ENCODE results near the gene GDI1. TPM values are rescaled to one million over a fixed set of nuclear protein-coding genes. Genes with fewer than 3 reads are reported as not detected.

The GDI1 gene
- total and polyA plus RNA-seq, 4 donors: 77.0 to 209 (median 127) TPM

- Histone ChIP-seq H3K27ac (ENCODE audit: low read depth in 1 of 2, low read length in 2 of 2) (no peak overlapping the region), H3K4me1 (ENCODE audit: control insufficient read depth in 1 of 2, insufficient read depth in 2 of 2, low read length in 2 of 2) (no peaks in the 10 kb centered on the region), H3K9me3 (ENCODE audit: control insufficient read depth, low read length) (no peaks in the 10 kb centered on the region), H3K36me3 (ENCODE audit: control insufficient read depth in 1 of 2, insufficient read depth in 2 of 2, low read length in 1 of 2) (peaks cover 0 to 1% of the 10 kb centered on the region in 2 donors), H3K4me3 (ENCODE audit: low read length in 2 of 2) (no peak overlapping the region), H3K27me3 (ENCODE audit: control insufficient read depth in 1 of 2, insufficient read depth in 2 of 2, low read length in 1 of 2) (no peaks in the 10 kb centered on the region)
- no peak for ATAC-seq (ENCODE audit: low FRiP score)
- intact Hi-C loops (cut with DNase I): loop anchor here in 1 of 2 donors (10.0 kb wide), 1 partner anchor 131 kb away; no protein-coding TSS in a partner anchor
- no peak for DNase-seq
- 77 to 89% methylated on average over 4 of the region's 4 CpGs for WGBS, 2 donors
Measured at GRCh38 chrX:154403858-154404257, 33.1 kb upstream of the GDI1 start.

GRCh38 chrX:154404625-154405192, 32.2 kb upstream of the GDI1 start:
- no peaks in the 10 kb centered on the region for H3K4me1 ChIP-seq (ENCODE audit: control insufficient read depth in 1 of 2, insufficient read depth in 2 of 2, low read length in 2 of 2)
- ATAC-seq (ENCODE audit: low FRiP score) (no peak), DNase-seq (no peak)
- H3K36me3 ChIP-seq (ENCODE audit: control insufficient read depth in 1 of 2, insufficient read depth in 2 of 2, low read length in 1 of 2): peaks cover 0 to 1% of the 10 kb centered on the region in 2 donors
- 88 to 89% methylated on average over 16 of the region's 16 CpGs for WGBS, 2 donors
- H3K9me3 ChIP-seq (ENCODE audit: control insufficient read depth, low read length): no peaks in the 10 kb centered on the region
- intact Hi-C loops (cut with DNase I): loop anchor here in 1 of 2 donors (10.0 kb wide), 1 partner anchor 130 kb away; no protein-coding TSS in a partner anchor
- no peak overlapping the region for H3K27ac ChIP-seq (ENCODE audit: low read depth in 1 of 2, low read length in 2 of 2)
- no peak overlapping the region for H3K4me3 ChIP-seq (ENCODE audit: low read length in 2 of 2)
- H3K27me3 ChIP-seq (ENCODE audit: control insufficient read depth in 1 of 2, insufficient read depth in 2 of 2, low read length in 1 of 2): no peaks in the 10 kb centered on the region

- Histone ChIP-seq H3K9me3 (ENCODE audit: control insufficient read depth, low read length) (no peaks in the 10 kb centered on the region), H3K4me3 (ENCODE audit: low read length in 2 of 2) (peak overlapping the region in 1 of 2 donors; percentile 1), H3K27me3 (ENCODE audit: control insufficient read depth in 1 of 2, insufficient read depth in 2 of 2, low read length in 1 of 2) (no peaks in the 10 kb centered on the region), H3K27ac (ENCODE audit: low read depth in 1 of 2, low read length in 2 of 2) (peak overlapping the region in 1 of 2 donors; percentile 42), H3K36me3 (ENCODE audit: control insufficient read depth in 1 of 2, insufficient read depth in 2 of 2, low read length in 1 of 2) (no peaks in the 10 kb centered on the region), H3K4me1 (ENCODE audit: control insufficient read depth in 1 of 2, insufficient read depth in 2 of 2, low read length in 2 of 2) (no peaks in the 10 kb centered on the region)
- WGBS, 2 donors: 7 to 39% methylated on average over 10 of the region's 10 CpGs
- DNase-seq (no peak), ATAC-seq (ENCODE audit: low FRiP score) (no peak)
- intact Hi-C loops (cut with DNase I): loop anchor here in 1 of 2 donors (10.0 kb wide), 1 partner anchor 126 kb away; no protein-coding TSS in a partner anchor
Measured at GRCh38 chrX:154408659-154409221, 28.2 kb upstream of the GDI1 start.

GRCh38 chrX:154409222-154409871, 27.6 kb upstream of the GDI1 start, which contains the start of gene DNASE1L1:
TSS of gene DNASE1L1 (minus strand) at chrX:154409254. CDS start at chrX:154405568, 3,686 bp downstream.
- peak; percentile 88 for ATAC-seq (ENCODE audit: low FRiP score)
- Histone ChIP-seq H3K27me3 (ENCODE audit: control insufficient read depth in 1 of 2, insufficient read depth in 2 of 2, low read length in 1 of 2) (no peaks in the 10 kb centered on the region), H3K27ac (ENCODE audit: low read depth in 1 of 2, low read length in 2 of 2) (peak within 1 kb of the TSS in 1 of 2 donors; percentile 94), H3K4me3 (ENCODE audit: low read length in 2 of 2) (peak within 1 kb of the TSS in 1 of 2 donors; percentile 1), H3K4me1 (ENCODE audit: control insufficient read depth in 1 of 2, insufficient read depth in 2 of 2, low read length in 2 of 2) (no peaks in the 10 kb centered on the region), H3K36me3 (ENCODE audit: control insufficient read depth in 1 of 2, insufficient read depth in 2 of 2, low read length in 1 of 2) (no peaks in the 10 kb centered on the region), H3K9me3 (ENCODE audit: control insufficient read depth, low read length) (no peaks in the 10 kb centered on the region)
- intact Hi-C loops (cut with DNase I): loop anchor here in 1 of 2 donors (10.0 kb wide), 1 partner anchor 125 kb away; no protein-coding TSS in a partner anchor
- peak; percentile 95 to 97 for DNase-seq
- 4 to 38% methylated on average over 25 to 26 of the region's 26 CpGs for WGBS, 2 donors

GRCh38 chrX:154411981-154412340, 25.0 kb upstream of the GDI1 start:
- H3K4me3 ChIP-seq (ENCODE audit: low read length in 2 of 2): peak overlapping the region; percentile 51 to 79
- DNase-seq (peak; percentile 79 to 83), ATAC-seq (ENCODE audit: low FRiP score) (peak; percentile 66)
- H3K9me3 ChIP-seq (ENCODE audit: control insufficient read depth, low read length): no peaks in the 10 kb centered on the region
- no peaks in the 10 kb centered on the region for H3K36me3 ChIP-seq (ENCODE audit: control insufficient read depth in 1 of 2, insufficient read depth in 2 of 2, low read length in 1 of 2)
- H3K4me1 ChIP-seq (ENCODE audit: control insufficient read depth in 1 of 2, insufficient read depth in 2 of 2, low read length in 2 of 2): no peaks in the 10 kb centered on the region
- no peaks in the 10 kb centered on the region for H3K27me3 ChIP-seq (ENCODE audit: control insufficient read depth in 1 of 2, insufficient read depth in 2 of 2, low read length in 1 of 2)
- H3K27ac ChIP-seq (ENCODE audit: low read depth in 1 of 2, low read length in 2 of 2): peak overlapping the region in 1 of 2 donors; percentile 62
- WGBS, 2 donors: 1 to 36% methylated on average over 29 of the region's 29 CpGs
- intact Hi-C loops (cut with DNase I): no loop called here

DNA sequence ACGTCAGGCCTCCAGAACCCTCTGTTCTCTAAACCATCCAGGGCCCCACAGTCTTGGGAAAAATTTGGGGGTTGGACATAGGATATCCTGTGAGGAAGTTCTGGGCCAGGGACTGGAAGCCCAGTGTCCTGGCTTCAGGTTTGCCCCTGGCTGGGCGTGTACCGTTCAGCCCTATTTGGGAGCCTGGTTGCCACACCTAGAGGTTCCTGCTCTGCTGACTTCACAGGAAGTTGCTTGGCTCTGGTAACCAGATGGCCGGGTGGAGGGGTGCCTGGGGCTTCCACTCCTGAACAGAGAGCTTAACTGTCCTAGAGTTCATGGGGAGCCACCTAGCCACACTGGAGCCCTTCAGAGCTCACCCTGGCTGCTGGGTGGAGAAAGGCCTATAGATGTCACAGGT, 24.5 kb upstream of the GDI1 start:
- peak in 1 of 2 donors; percentile 62 for DNase-seq
- no peak for ATAC-seq (ENCODE audit: low FRiP score)
- 22 to 50% methylated on average over 4 of the region's 4 CpGs for WGBS, 2 donors
- no peaks in the 10 kb centered on the region for H3K9me3 ChIP-seq (ENCODE audit: control insufficient read depth, low read length)
- no peaks in the 10 kb centered on the region for H3K36me3 ChIP-seq (ENCODE audit: control insufficient read depth in 1 of 2, insufficient read depth in 2 of 2, low read length in 1 of 2)
- H3K4me1 ChIP-seq (ENCODE audit: control insufficient read depth in 1 of 2, insufficient read depth in 2 of 2, low read length in 2 of 2): no peaks in the 10 kb centered on the region
- H3K27ac ChIP-seq (ENCODE audit: low read depth in 1 of 2, low read length in 2 of 2): peak overlapping the region in 1 of 2 donors; percentile 62
- intact Hi-C loops (cut with DNase I): no loop called here
- no peak overlapping the region for H3K4me3 ChIP-seq (ENCODE audit: low read length in 2 of 2)
- H3K27me3 ChIP-seq (ENCODE audit: control insufficient read depth in 1 of 2, insufficient read depth in 2 of 2, low read length in 1 of 2): no peaks in the 10 kb centered on the region

DNA sequence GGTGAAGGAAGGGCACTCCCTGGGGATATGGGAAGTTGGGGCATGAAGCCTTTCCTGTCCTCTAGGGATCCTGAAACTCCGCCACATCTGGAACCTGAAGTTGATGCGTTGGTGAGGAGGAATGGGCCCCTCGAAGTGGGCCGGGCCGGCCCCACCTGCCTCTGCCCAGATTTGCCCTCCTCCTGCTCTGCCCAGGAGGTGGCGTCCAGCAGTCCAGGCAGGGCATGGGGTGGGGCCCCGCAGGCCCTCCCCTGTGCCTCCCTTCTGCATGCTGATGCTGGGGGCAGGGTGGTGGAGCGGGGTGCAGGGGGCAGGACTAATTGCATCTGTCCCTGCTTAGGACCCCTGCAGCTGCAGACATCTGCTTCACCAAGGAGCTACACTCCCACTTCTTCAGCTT, 23.8 kb upstream of the GDI1 start:
- 75 to 78% methylated on average over 8 of the region's 8 CpGs for WGBS, 2 donors
- H3K27ac ChIP-seq (ENCODE audit: low read depth in 1 of 2, low read length in 2 of 2): no peak overlapping the region
- ATAC-seq (ENCODE audit: low FRiP score): no peak
- no peaks in the 10 kb centered on the region for H3K36me3 ChIP-seq (ENCODE audit: control insufficient read depth in 1 of 2, insufficient read depth in 2 of 2, low read length in 1 of 2)
- DNase-seq: no peak
- no peaks in the 10 kb centered on the region for H3K27me3 ChIP-seq (ENCODE audit: control insufficient read depth in 1 of 2, insufficient read depth in 2 of 2, low read length in 1 of 2)
- H3K9me3 ChIP-seq (ENCODE audit: control insufficient read depth, low read length): no peaks in the 10 kb centered on the region
- H3K4me1 ChIP-seq (ENCODE audit: control insufficient read depth in 1 of 2, insufficient read depth in 2 of 2, low read length in 2 of 2): no peaks in the 10 kb centered on the region
- no peak overlapping the region for H3K4me3 ChIP-seq (ENCODE audit: low read length in 2 of 2)
- intact Hi-C loops (cut with DNase I): no loop called here

- intact Hi-C loops (cut with DNase I): no loop called here
- no peaks in the 10 kb centered on the region for H3K4me1 ChIP-seq (ENCODE audit: control insufficient read depth in 1 of 2, insufficient read depth in 2 of 2, low read length in 2 of 2)
- DNase-seq (no peak), ATAC-seq (ENCODE audit: low FRiP score) (no peak)
- no peaks in the 10 kb centered on the region for H3K27me3 ChIP-seq (ENCODE audit: control insufficient read depth in 1 of 2, insufficient read depth in 2 of 2, low read length in 1 of 2)
- H3K9me3 ChIP-seq (ENCODE audit: control insufficient read depth, low read length): no peaks in the 10 kb centered on the region
- no peaks in the 10 kb centered on the region for H3K36me3 ChIP-seq (ENCODE audit: control insufficient read depth in 1 of 2, insufficient read depth in 2 of 2, low read length in 1 of 2)
- 70 to 84% methylated on average over 7 of the region's 7 CpGs for WGBS, 2 donors
- no peak overlapping the region for H3K27ac ChIP-seq (ENCODE audit: low read depth in 1 of 2, low read length in 2 of 2)
- no peak overlapping the region for H3K4me3 ChIP-seq (ENCODE audit: low read length in 2 of 2)
Measured at GRCh38 chrX:154417157-154417556, 19.8 kb upstream of the GDI1 start.

All from aorta (tissue), 5 donors.